Fibroblast of lung (primary cell): ENCODE data around the gene SLAMF9.

ENCODE experiments used
- EZH2 ChIP-seq: IDR thresholded peaks from 2 replicates; pipeline ENCODE4 v1.5.1; 2012; ENCODE audit warnings: low read length, control low read depth, mild to moderate bottlenecking; ENCODE audit errors: missing control alignments
- TF ChIP-seq, protein P1 (sequence below), 2 donors: IDR thresholded peaks in 1 of 2; conservative IDR thresholded peaks in 1 of 2; 1 replicate in 1 of 2; 2 replicates in 1 of 2; pipeline ENCODE4 v1.5.1; 2011 to 2012; ENCODE audit warnings: low read length in 2 of 2, control low read depth in 1 of 2, inconsistent platforms in 1 of 2, low read depth in 1 of 2, mild to moderate bottlenecking in 1 of 2

DNA sequence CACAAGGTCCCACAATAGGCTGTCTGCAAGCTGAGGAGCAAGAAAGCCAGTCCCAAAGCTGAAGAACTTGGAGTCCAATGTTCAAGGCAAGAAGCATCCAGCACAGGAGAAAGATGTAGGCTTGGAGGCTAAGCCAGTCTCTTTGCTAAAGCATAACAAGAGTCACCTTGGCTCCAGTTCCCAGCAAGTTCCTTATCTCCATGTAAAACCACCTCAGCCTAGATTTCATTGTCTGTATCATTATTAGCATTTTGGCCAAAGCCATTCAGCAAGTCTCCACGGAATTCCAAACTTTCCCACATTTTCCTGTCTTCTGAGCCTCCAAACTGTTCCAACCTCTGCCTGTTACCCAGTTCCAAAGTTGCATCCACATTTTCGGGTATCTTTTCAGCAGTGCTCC is 40.9 kb upstream of the SLAMF9 start:
- TF ChIP-seq, protein P1, sequence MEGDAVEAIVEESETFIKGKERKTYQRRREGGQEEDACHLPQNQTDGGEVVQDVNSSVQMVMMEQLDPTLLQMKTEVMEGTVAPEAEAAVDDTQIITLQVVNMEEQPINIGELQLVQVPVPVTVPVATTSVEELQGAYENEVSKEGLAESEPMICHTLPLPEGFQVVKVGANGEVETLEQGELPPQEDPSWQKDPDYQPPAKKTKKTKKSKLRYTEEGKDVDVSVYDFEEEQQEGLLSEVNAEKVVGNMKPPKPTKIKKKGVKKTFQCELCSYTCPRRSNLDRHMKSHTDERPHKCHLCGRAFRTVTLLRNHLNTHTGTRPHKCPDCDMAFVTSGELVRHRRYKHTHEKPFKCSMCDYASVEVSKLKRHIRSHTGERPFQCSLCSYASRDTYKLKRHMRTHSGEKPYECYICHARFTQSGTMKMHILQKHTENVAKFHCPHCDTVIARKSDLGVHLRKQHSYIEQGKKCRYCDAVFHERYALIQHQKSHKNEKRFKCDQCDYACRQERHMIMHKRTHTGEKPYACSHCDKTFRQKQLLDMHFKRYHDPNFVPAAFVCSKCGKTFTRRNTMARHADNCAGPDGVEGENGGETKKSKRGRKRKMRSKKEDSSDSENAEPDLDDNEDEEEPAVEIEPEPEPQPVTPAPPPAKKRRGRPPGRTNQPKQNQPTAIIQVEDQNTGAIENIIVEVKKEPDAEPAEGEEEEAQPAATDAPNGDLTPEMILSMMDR (conservative IDR thresholded peaks at IDR 0.05 in 1 of 2, IDR thresholded peaks at IDR 0.05 in 1 of 2; ENCODE audit: low read depth in 1 of 2, low read length in 2 of 2), result no peak
- no peak for TF ChIP-seq EZH2
